Measurements from ENCODE around the gene PLEKHM3.
"Not testable (repeated sequence)": the region's sequence is repeated elsewhere in the genome, so short reads cannot be mapped to it uniquely, and the experiment has no call there.

Gene PLEKHM3

GRCh38 chr2:207951734-207952470, 73.4 kb downstream of the PLEKHM3 start:
- H3K4me3 ChIP-seq (ENCODE audit: low read depth, low read length) = no peak overlapping the region
- TF ChIP-seq MYC (IDR thresholded peaks at IDR 0.05; ENCODE audit: low read depth, low read length) (no peak), MAX (IDR thresholded peaks at IDR 0.05; ENCODE audit: low read depth, low read length) (no peak), CTCF (IDR thresholded peaks at IDR 0.05; ENCODE audit: low read depth, low read length) (no peak), POLR2A (IDR thresholded peaks at IDR 0.05; ENCODE audit: extremely low read depth, insufficient read length) (no peak)
- peak; percentile 31 for DNase-seq (ENCODE audit: low read depth)

GRCh38 chr2:207950761-207951114, 74.6 kb downstream of the PLEKHM3 start:
- H3K4me3 ChIP-seq (ENCODE audit: low read depth, low read length) = no peak overlapping the region
- TF ChIP-seq CTCF (IDR thresholded peaks at IDR 0.05; ENCODE audit: low read depth, low read length) = no peak
- TF ChIP-seq MAX (IDR thresholded peaks at IDR 0.05; ENCODE audit: low read depth, low read length) = no peak
- TF ChIP-seq POLR2A (IDR thresholded peaks at IDR 0.05; ENCODE audit: extremely low read depth, insufficient read length) = no peak
- no peak for TF ChIP-seq MYC (IDR thresholded peaks at IDR 0.05; ENCODE audit: low read depth, low read length)
- DNase-seq (ENCODE audit: low read depth) = no peak

GRCh38 chr2:207950063-207950760, 75.1 kb downstream of the PLEKHM3 start:
- no peak overlapping the region for H3K4me3 ChIP-seq (ENCODE audit: low read depth, low read length)
- TF ChIP-seq MYC (IDR thresholded peaks at IDR 0.05; ENCODE audit: low read depth, low read length) (no peak), POLR2A (IDR thresholded peaks at IDR 0.05; ENCODE audit: extremely low read depth, insufficient read length) (no peak), MAX (IDR thresholded peaks at IDR 0.05; ENCODE audit: low read depth, low read length) (no peak), CTCF (IDR thresholded peaks at IDR 0.05; ENCODE audit: low read depth, low read length) (no peak)
- no peak for DNase-seq (ENCODE audit: low read depth)

- not testable (repeated sequence) for DNase-seq (ENCODE audit: low read depth); H3K4me3 ChIP-seq (ENCODE audit: low read depth, low read length)
These were observed 76.1 kb downstream of the PLEKHM3 start for GRCh38 chr2:207949245-207949644.

GRCh38 chr2:207944979-207945600, 80.2 kb downstream of the PLEKHM3 start:
- TF ChIP-seq CTCF (IDR thresholded peaks at IDR 0.05; ENCODE audit: low read depth, low read length) = no peak
- TF ChIP-seq POLR2A (IDR thresholded peaks at IDR 0.05; ENCODE audit: extremely low read depth, insufficient read length) = no peak
- no peak for TF ChIP-seq MYC (IDR thresholded peaks at IDR 0.05; ENCODE audit: low read depth, low read length)
- no peak for TF ChIP-seq MAX (IDR thresholded peaks at IDR 0.05; ENCODE audit: low read depth, low read length)
- no peak for DNase-seq (ENCODE audit: low read depth)
- H3K4me3 ChIP-seq (ENCODE audit: low read depth, low read length) = no peak overlapping the region

- no peak for DNase-seq (ENCODE audit: low read depth)
- no peak overlapping the region for H3K4me3 ChIP-seq (ENCODE audit: low read depth, low read length)
- TF ChIP-seq MAX (IDR thresholded peaks at IDR 0.05; ENCODE audit: low read depth, low read length) (no peak), MYC (IDR thresholded peaks at IDR 0.05; ENCODE audit: low read depth, low read length) (no peak), CTCF (IDR thresholded peaks at IDR 0.05; ENCODE audit: low read depth, low read length) (no peak), POLR2A (IDR thresholded peaks at IDR 0.05; ENCODE audit: extremely low read depth, insufficient read length) (no peak)
These were observed 81.0 kb downstream of the PLEKHM3 start for GRCh38 chr2:207944334-207944733.
